Ishikawa (cell line): ENCODE data around the gene IMPG2.

Experiments
- CREB1 ChIP-seq: IDR thresholded peaks from 2 replicates; pipeline ENCODE4 v1.6.1; 2012; ENCODE audit warnings: low read depth
- EP300 ChIP-seq: IDR thresholded peaks from 2 replicates; pipeline ENCODE4 v1.6.1; 2012; ENCODE audit warnings: borderline replicate concordance
- MAX ChIP-seq: IDR thresholded peaks from 2 replicates; pipeline ENCODE4 v1.6.1; 2012
- RAD21 ChIP-seq: IDR thresholded peaks from 2 replicates; pipeline ENCODE4 v1.6.1; 2012; ENCODE audit warnings: low read depth
- REST ChIP-seq: IDR thresholded peaks from 2 replicates; pipeline ENCODE4 v1.6.1; 2012; ENCODE audit warnings: low read depth, mild to moderate bottlenecking
- TAF1 ChIP-seq: IDR thresholded peaks from 2 replicates; pipeline ENCODE4 v1.6.1; 2012; ENCODE audit warnings: low read depth, mild to moderate bottlenecking
- TCF12 ChIP-seq: IDR thresholded peaks from 2 replicates; pipeline ENCODE4 v1.6.1; 2012; ENCODE audit warnings: low read depth
- YY1 ChIP-seq: IDR thresholded peaks from 2 replicates; pipeline ENCODE4 v1.6.1; 2012; ENCODE audit warnings: low read depth
- ZBTB7A ChIP-seq: IDR thresholded peaks from 2 replicates; pipeline ENCODE4 v1.6.1; 2012; ENCODE audit warnings: low read depth

- TF ChIP-seq EP300, result no peak
- TF ChIP-seq TAF1, result no peak
- TF ChIP-seq REST, result no peak
- no peak for TF ChIP-seq RAD21
- TF ChIP-seq TCF12, result no peak
- TF ChIP-seq MAX, result no peak
- no peak for TF ChIP-seq ZBTB7A
- no peak for TF ChIP-seq YY1
- TF ChIP-seq CREB1, result no peak
These were observed 85.3 kb downstream of the IMPG2 start for GRCh38 chr3:101235048-101235447.
